ENCODE measurements around the gene CNTRL.

DNA sequence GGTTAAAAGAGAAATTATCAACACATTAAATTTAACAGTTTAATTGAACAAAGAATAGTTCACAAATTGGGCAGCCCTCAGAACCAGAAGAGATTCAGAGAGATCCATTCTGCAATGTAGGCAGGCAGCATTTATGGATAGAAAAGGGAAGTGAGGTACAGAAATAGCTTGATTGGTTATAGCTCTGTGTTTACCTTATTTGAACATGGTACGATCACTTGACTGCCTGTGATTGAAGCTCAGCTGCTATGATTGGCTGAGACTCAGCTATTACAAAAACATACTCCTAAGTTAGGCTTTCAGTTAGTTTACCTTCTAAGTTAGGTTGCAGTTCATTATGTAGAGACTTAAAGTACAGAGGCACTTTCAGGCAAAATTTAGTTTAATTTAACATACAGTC lies 7.3 kb downstream of the CNTRL start:
- TF ChIP-seq, protein P1, sequence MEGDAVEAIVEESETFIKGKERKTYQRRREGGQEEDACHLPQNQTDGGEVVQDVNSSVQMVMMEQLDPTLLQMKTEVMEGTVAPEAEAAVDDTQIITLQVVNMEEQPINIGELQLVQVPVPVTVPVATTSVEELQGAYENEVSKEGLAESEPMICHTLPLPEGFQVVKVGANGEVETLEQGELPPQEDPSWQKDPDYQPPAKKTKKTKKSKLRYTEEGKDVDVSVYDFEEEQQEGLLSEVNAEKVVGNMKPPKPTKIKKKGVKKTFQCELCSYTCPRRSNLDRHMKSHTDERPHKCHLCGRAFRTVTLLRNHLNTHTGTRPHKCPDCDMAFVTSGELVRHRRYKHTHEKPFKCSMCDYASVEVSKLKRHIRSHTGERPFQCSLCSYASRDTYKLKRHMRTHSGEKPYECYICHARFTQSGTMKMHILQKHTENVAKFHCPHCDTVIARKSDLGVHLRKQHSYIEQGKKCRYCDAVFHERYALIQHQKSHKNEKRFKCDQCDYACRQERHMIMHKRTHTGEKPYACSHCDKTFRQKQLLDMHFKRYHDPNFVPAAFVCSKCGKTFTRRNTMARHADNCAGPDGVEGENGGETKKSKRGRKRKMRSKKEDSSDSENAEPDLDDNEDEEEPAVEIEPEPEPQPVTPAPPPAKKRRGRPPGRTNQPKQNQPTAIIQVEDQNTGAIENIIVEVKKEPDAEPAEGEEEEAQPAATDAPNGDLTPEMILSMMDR (IDR thresholded peaks at IDR 0.05), result no peak
- TF ChIP-seq POLR2A (IDR thresholded peaks at IDR 0.05), result no peak
- no peak for TF ChIP-seq EP300 (IDR thresholded peaks at IDR 0.05)
- no peak for TF ChIP-seq POLR2AphosphoS5 (IDR thresholded peaks at IDR 0.05)
